ENCODE data around the gene OSBPL7.

The OSBPL7 gene

GRCh38 chr17:47757386-47757785 lies 64.2 kb downstream of the OSBPL7 start:
- no peak for DNase-seq

All from NCI-H1930 (cell line).